Activated CD4-positive, alpha-beta T cell treated with anti-CD3 and anti-CD28 coated beads, Interleukin-2, amount 10 ng/mL, durations not matched to agents 7 days and 5 days (primary cell): ENCODE results near the gene LTV1. TPM values are rescaled to one million over a fixed set of nuclear protein-coding genes. Genes with fewer than 3 reads are reported as not detected.
"Not testable (repeated sequence)": the region's sequence is repeated elsewhere in the genome, so short reads cannot be mapped to it uniquely, and the experiment has no call there.

Source experiments
- CTCF ChIA-PET: fragments of 350-600 bp; sonication (Branson Sonifier 250); formaldehyde crosslinking; loops from one replicate; lab custom pipeline; 2021; ENCODE audit warnings: antibody characterized with exemption; lab: Charles Lee
- POLR2A ChIA-PET: fragments of 350-600 bp; sonication (Branson Sonifier 250); formaldehyde crosslinking; loops from one replicate; lab custom pipeline; 2021; ENCODE audit warnings: antibody characterized with exemption; lab: Charles Lee
- DNase-seq: peaks from one replicate; pipeline ENCODE4 v3.0.0-alpha.2; 2020
- H3K27ac Mint-ChIP-seq: one replicate; pipeline ENCODE4 v1.8.0; 2021; ENCODE audit warnings: mild to moderate bottlenecking, moderate library complexity, mixed read lengths
- H3K27me3 Mint-ChIP-seq: one replicate; pipeline ENCODE4 v1.8.0; 2021; ENCODE audit warnings: mixed read lengths
- H3K36me3 Mint-ChIP-seq: one replicate; pipeline ENCODE4 v1.8.0; 2021; ENCODE audit warnings: low read depth, mixed read lengths
- H3K4me1 Mint-ChIP-seq: one replicate; pipeline ENCODE4 v1.8.0; 2021; ENCODE audit warnings: mixed read lengths
- H3K4me3 Mint-ChIP-seq: one replicate; pipeline ENCODE4 v1.8.0; 2021; ENCODE audit warnings: mild to moderate bottlenecking, moderate library complexity, mixed read lengths
- H3K9me3 Mint-ChIP-seq: one replicate; pipeline ENCODE4 v1.8.0; 2021; ENCODE audit warnings: mixed read lengths
- total RNA-seq, 2 experiments: library from RNA; stranded (reverse); gene quantifications; one replicate each; pipeline ENCODE4 v1.2.3, GENCODE V29; 2021

Gene LTV1
- total RNA-seq, 2 experiments from 2014 or later, result 23.7 to 25.1 TPM

DNA sequence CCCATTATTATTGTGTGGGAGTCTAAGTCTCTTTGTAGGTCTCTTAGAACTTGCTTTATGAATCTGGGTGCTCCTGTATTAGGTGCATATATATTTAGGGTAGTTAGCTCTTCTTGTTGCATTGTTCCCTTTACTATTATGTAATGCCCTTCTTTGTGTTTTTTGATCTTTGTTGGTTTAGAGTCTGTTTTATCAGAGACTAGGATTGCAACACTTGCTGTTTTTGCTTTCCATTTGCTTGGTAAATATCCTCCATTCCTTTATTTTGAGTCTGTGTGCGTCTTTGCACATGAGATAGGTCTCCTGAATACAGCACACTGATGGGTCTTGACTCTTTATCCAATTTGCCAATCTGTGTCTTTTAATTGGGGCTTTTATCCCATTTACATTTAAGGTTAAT lies 11.9 kb downstream of the LTV1 start:
- Mint-ChIP-seq H3K36me3 (peaks cover 97% of the 10 kb centered on the region), H3K9me3 (peaks cover 14% of the 10 kb centered on the region)
- H3K27me3 Mint-ChIP-seq, POLR2A ChIA-PET, H3K4me1 Mint-ChIP-seq, H3K4me3 Mint-ChIP-seq, H3K27ac Mint-ChIP-seq, CTCF ChIA-PET, DNase-seq: not testable (repeated sequence)

DNA sequence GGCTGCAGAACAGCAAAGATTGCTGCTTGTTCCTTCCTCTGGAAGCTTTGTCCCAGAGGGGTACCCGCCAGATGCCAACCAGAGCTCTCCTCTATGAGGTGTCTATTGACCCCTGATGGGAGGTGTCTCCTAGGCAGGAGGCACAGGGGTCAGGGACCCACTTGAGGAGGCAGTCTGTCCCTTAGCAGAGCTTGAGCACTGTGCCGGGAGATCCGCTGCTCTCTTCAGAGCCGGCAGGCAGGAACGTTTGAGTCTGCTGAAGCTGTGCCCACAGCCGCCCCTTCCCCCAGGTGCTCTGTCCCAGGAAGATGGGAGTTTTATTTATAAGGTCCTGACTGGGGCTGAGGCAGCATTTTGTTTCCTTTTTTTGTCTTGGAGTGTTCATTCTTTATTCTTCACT lies 13.6 kb downstream of the LTV1 start:
- H3K27ac Mint-ChIP-seq, H3K4me3 Mint-ChIP-seq, H3K4me1 Mint-ChIP-seq, DNase-seq, H3K27me3 Mint-ChIP-seq, CTCF ChIA-PET, POLR2A ChIA-PET: not testable (repeated sequence)
- peaks cover 11% of the 10 kb centered on the region for H3K9me3 Mint-ChIP-seq
- peaks cover 92% of the 10 kb centered on the region for H3K36me3 Mint-ChIP-seq

DNA sequence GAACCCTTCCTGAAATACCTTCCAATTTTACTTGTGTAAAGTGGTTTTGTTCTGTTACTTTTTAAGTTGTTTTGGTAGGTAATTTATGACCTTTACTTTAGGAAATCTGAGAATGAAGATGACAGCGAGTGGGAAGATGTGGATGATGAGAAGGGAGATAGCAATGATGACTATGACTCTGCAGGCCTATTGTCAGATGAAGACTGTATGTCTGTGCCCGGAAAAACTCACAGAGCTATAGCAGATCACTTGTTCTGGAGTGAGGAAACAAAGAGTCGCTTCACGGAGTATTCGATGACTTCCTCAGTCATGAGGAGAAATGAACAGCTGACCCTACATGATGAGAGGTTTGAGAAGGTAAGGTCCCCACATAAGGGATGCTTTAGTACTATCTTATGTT lies 14.5 kb downstream of the LTV1 start:
- H3K27ac Mint-ChIP-seq, result no peak overlapping the region
- ChIA-PET CTCF (interaction anchor here (2.0 kb wide), 1 partner anchor 10 kb away, joined by 6 read pairs; no protein-coding TSS in a partner anchor), POLR2A (no interaction called here)
- H3K4me1 Mint-ChIP-seq, result peaks cover 2% of the 10 kb centered on the region
- H3K4me3 Mint-ChIP-seq, result no peak overlapping the region
- H3K9me3 Mint-ChIP-seq, result peaks cover 8% of the 10 kb centered on the region
- no peaks in the 10 kb centered on the region for H3K27me3 Mint-ChIP-seq
- DNase-seq, result no peak
- H3K36me3 Mint-ChIP-seq, result peaks cover 88% of the 10 kb centered on the region

DNA sequence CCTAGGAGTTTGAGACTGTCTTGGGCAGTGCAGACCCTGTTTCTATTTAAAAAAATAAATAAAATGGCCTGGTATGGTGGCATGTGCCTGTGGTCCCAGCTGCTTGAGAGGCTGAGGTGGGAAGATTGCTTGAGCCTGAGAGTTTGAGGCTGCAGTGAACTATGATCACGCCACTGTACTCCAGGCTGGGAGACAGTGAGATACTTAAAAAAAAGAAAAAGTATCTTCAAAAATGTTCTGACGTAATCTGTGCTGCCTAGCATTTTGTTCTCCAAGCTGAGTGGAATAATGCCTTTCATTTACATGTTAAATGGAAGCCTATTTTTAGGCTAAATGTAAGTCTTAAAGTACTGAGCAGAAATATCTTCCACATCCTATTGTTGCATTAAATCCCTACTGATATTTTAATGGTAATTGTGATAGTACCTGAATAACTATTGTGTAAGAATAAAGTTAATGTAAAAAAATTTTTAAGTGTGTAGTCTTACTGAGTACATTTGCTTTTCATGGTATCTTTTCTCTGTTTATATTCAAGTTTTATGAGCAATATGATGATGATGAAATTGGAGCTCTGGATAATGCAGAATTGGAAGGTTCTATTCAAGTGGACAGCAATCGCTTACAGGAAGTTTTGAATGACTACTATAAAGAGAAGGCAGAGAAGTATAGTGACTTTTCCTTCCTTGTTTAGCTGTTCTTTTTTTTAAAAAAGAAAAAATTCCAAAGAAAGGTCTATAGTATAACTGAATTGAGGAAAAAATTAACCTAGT lies 16.9 kb downstream of the LTV1 start:
- Mint-ChIP-seq H3K9me3 (peaks cover 4% of the 10 kb centered on the region), H3K4me3 (no peak overlapping the region), H3K4me1 (no peaks in the 10 kb centered on the region), H3K27me3 (no peaks in the 10 kb centered on the region), H3K36me3 (peaks cover 82% of the 10 kb centered on the region), H3K27ac (no peak overlapping the region)
- POLR2A ChIA-PET, result no interaction called here
- CTCF ChIA-PET, result no interaction called here
- no peak for DNase-seq

DNA sequence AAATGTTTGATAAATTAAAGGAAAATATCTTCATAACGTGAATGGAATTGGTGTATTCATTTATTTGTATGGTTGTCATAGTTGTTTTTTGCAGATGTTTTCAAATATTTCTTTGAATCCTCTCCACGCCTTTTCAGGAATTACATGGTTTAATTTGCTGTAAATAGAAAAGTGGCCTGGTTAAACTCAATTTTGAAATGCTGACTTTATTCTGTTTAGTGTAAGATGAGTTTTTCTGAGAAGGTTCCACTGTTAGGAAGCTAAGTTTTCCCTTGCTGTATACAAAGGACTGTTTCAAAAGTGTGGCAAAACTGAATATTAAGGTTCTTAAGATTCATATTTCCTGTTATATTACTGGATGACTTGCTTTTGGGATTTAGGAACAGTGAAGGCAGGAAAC lies 20.6 kb downstream of the LTV1 start:
- H3K9me3 Mint-ChIP-seq, result peaks cover 8% of the 10 kb centered on the region
- no peak for DNase-seq
- no peak overlapping the region for H3K27ac Mint-ChIP-seq
- no peaks in the 10 kb centered on the region for H3K4me1 Mint-ChIP-seq
- H3K4me3 Mint-ChIP-seq, result no peak overlapping the region
- ChIA-PET CTCF (interaction anchor here (1.3 to 1.7 kb wide), 2 partner anchors 20 to 21 kb away, joined by 6 read pairs; partner anchors contain the start of gene LTV1), POLR2A (no interaction called here)
- peaks cover 60% of the 10 kb centered on the region for H3K36me3 Mint-ChIP-seq
- H3K27me3 Mint-ChIP-seq, result no peaks in the 10 kb centered on the region

DNA sequence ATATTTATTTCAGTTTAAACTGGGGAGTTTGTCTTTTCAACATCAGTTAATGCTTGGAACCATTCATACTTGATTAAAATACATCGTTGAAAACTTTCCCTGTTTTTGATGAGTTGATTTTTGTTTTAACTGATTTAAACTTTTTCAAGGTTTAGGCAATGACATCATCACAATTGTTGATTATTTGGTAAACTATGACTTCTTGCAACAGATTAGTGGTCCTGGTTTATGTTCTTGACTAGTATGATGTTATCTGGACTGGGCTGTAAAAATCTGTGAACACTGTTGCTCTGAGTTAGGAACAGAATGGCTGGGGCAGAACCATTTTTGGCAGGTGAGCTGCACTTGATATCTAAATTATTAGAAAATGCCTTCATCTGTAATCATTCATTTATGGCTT lies 21.1 kb downstream of the LTV1 start, which contains the start of gene ZC2HC1B:
TSS of gene ZC2HC1B (plus strand) at position 241 of the 400 bp plus-strand sequence. CDS start at position 307, 66 bp downstream.
- POLR2A ChIA-PET, result no interaction called here
- peaks cover 55% of the 10 kb centered on the region for H3K36me3 Mint-ChIP-seq
- no peak within 1 kb of the TSS for H3K4me3 Mint-ChIP-seq
- DNase-seq, result no peak
- no peaks in the 10 kb centered on the region for H3K27me3 Mint-ChIP-seq
- CTCF ChIA-PET, result interaction anchor here (1.3 to 1.7 kb wide), 2 partner anchors 21 kb away, joined by 6 read pairs; partner anchors contain the start of gene LTV1
- peaks cover 8% of the 10 kb centered on the region for H3K9me3 Mint-ChIP-seq
- no peak within 1 kb of the TSS for H3K27ac Mint-ChIP-seq
- no peaks in the 10 kb centered on the region for H3K4me1 Mint-ChIP-seq

GRCh38 chr6:143867236-143867635 lies 24.1 kb downstream of the LTV1 start:
- POLR2A ChIA-PET, result no interaction called here
- H3K27me3 Mint-ChIP-seq, result no peaks in the 10 kb centered on the region
- no peak overlapping the region for H3K4me3 Mint-ChIP-seq
- peaks cover 32% of the 10 kb centered on the region for H3K36me3 Mint-ChIP-seq
- peaks cover 8% of the 10 kb centered on the region for H3K9me3 Mint-ChIP-seq
- peaks cover under 1% of the 10 kb centered on the region for H3K4me1 Mint-ChIP-seq
- no peak for DNase-seq
- CTCF ChIA-PET, result interaction anchor here (1.0 kb wide), 1 partner anchor 26 kb away, joined by 3 read pairs; no protein-coding TSS in a partner anchor
- no peak overlapping the region for H3K27ac Mint-ChIP-seq

GRCh38 chr6:143868808-143869207 lies 25.7 kb downstream of the LTV1 start:
- H3K27ac Mint-ChIP-seq, H3K27me3 Mint-ChIP-seq, POLR2A ChIA-PET, H3K4me3 Mint-ChIP-seq, DNase-seq: not testable (repeated sequence)
- CTCF ChIA-PET, result interaction anchor here (0.6 kb wide), 1 partner anchor 113 kb away, joined by 3 read pairs; no protein-coding TSS in a partner anchor
- H3K9me3 Mint-ChIP-seq, result peaks cover 12% of the 10 kb centered on the region
- H3K36me3 Mint-ChIP-seq, result peaks cover 26% of the 10 kb centered on the region
- peaks cover 13% of the 10 kb centered on the region for H3K4me1 Mint-ChIP-seq

DNA sequence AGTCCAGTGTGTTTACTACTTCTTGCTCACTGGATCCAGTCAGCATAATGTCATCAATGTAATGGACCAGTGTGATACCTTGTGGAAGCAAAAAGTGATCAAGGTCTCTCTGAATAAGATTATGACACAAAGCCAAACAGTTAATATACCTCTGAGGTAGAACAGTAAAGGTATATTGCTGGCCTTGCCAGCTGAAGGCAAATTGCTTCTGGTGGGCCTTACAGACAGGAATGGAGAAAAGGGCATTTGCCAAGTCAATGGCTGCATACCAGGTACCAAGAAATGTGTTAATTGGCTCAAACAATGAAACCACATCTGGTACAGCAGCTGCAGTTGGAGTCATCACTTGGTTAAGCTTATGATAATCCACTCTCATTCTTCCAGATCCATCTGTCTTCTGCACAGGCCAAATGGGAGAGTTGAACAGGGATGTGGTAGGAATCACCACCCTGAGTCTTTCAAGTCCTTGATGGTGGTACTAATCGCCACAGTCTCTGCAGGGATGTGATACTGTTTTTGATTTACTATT lies 28.1 kb downstream of the LTV1 start:
- H3K4me3 Mint-ChIP-seq, POLR2A ChIA-PET, DNase-seq, H3K27me3 Mint-ChIP-seq, CTCF ChIA-PET, H3K27ac Mint-ChIP-seq: not testable (repeated sequence)
- Mint-ChIP-seq H3K4me1 (peaks cover 14% of the 10 kb centered on the region), H3K9me3 (peaks cover 18% of the 10 kb centered on the region), H3K36me3 (peaks cover 13% of the 10 kb centered on the region)

GRCh38 chr6:143872201-143872600 lies 29.1 kb downstream of the LTV1 start:
- DNase-seq, result peak; percentile 10
- Mint-ChIP-seq H3K9me3 (peaks cover 18% of the 10 kb centered on the region), H3K4me3 (no peak overlapping the region), H3K27ac (peak overlapping the region; percentile 63), H3K27me3 (no peaks in the 10 kb centered on the region), H3K4me1 (peaks cover 14% of the 10 kb centered on the region), H3K36me3 (peaks cover 8% of the 10 kb centered on the region)
- ChIA-PET CTCF (interaction anchor here (0.5 kb wide), 1 partner anchor 56 kb away, joined by 3 read pairs; no protein-coding TSS in a partner anchor), POLR2A (interaction anchor here (0.7 to 1.0 kb wide), 2 partner anchors 29 to 220 kb away, joined by 3 to 5 read pairs; partner anchors contain the start of gene LTV1)

DNA sequence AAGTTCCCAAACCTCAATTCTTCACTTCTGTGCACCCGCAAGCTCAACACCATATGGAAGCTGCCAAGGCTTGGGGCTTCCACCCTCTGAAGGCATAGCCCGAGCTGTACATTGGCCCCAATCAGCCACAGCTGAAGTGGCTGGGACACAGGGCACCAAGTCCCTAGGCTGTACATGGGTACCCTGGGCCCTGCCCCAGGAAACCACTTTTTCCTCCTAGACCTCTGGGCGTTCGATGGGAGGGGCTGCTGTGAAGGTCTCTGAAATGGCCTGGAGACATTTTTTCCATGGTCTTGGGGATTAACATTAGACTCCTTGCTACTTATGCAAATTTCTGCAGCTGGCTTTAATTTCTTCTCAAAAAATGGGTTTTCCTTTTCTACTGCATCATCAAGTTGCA lies 30.5 kb downstream of the LTV1 start:
- H3K27me3 Mint-ChIP-seq, POLR2A ChIA-PET, H3K36me3 Mint-ChIP-seq, H3K27ac Mint-ChIP-seq, H3K4me3 Mint-ChIP-seq, DNase-seq: not testable (repeated sequence)
- H3K4me1 Mint-ChIP-seq, result peaks cover 14% of the 10 kb centered on the region
- H3K9me3 Mint-ChIP-seq, result peaks cover 15% of the 10 kb centered on the region
- CTCF ChIA-PET, result interaction anchor here (0.6 kb wide), 1 partner anchor 1511 kb away, joined by 3 read pairs; no protein-coding TSS in a partner anchor

DNA sequence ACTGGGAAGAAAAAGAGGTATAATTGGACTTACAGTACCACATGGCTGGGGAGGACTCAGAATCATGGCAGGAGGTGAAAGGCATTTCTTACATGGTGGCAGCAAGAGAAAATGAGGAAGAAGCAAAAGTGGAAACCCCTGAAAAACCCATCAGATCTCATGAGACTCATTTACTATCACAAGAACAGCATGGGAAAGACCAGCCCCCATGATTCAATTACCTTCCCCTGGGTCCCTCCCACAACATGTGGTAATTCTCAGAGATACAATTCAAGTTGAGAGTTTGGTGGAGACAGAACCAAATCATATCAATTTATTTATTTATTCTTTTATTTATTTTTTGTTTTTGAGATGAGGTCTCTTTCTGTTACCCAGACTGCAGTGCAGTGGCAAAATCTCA lies 31.4 kb downstream of the LTV1 start:
- H3K27ac Mint-ChIP-seq, H3K36me3 Mint-ChIP-seq, DNase-seq, POLR2A ChIA-PET, H3K27me3 Mint-ChIP-seq, H3K4me3 Mint-ChIP-seq, CTCF ChIA-PET: not testable (repeated sequence)
- Mint-ChIP-seq H3K9me3 (peaks cover 14% of the 10 kb centered on the region), H3K4me1 (peaks cover 14% of the 10 kb centered on the region)
